Measurements from ENCODE around the gene MAP3K5.

GRCh38 chr6:136777651-136778050, 14.6 kb downstream of the MAP3K5 start:
- no peak for TF ChIP-seq CTCF (IDR thresholded peaks at IDR 0.05)
- no peak for TF ChIP-seq EZH2 (IDR thresholded peaks at IDR 0.05)
